Measurements from ENCODE around the gene STPG4. TPM values are rescaled to one million over a fixed set of nuclear protein-coding genes. Genes with fewer than 3 reads are reported as not detected.

Gene STPG4
- total RNA-seq, 1 experiment from 2014 or later: 0.79 TPM

DNA sequence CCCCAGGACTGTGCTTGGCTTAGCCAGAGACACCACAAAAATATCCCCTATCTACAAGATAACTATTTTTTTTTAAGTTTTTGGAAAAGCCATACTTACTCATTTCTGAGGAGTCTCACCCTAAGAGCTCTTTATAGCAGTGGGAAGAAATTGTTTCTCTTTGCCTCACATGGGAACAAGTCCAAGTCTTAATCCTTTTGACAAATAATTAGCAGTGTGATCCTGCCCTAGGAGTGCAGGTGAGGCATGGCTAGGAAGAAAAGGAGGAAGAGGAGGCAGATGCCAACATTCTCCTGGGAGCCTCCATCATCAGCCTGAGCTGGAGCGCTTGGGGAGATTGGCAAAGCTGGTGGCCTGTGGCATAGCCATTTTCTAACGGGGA, 115.6 kb downstream of the STPG4 start:
- H3K27ac Mint-ChIP-seq (ENCODE audit: unreplicated experiment): peak overlapping the region; percentile 91
- Histone ChIP-seq H3K36me3 (ENCODE audit: control insufficient read depth, insufficient read depth, low read length) (0 out of 2 replicates have a peak, but pooled peaks cover 1% of the 10 kb centered on the region), H3K4me1 (peaks cover 94% of the 10 kb centered on the region), H3K9me3 (no peaks in the 10 kb centered on the region), H3K4me3 (ENCODE audit: low read depth, low read length) (no peak overlapping the region), H3K27me3 (replicated peaks; ENCODE audit: control insufficient read depth, insufficient read depth, low read length) (no peaks in the 10 kb centered on the region)
- ChIA-PET CTCF (no interaction called here), POLR2A (no interaction called here)
- H3K27me3 Mint-ChIP-seq (ENCODE audit: insufficient read depth, unreplicated experiment): no peaks in the 10 kb centered on the region
- TF ChIP-seq, protein P1, sequence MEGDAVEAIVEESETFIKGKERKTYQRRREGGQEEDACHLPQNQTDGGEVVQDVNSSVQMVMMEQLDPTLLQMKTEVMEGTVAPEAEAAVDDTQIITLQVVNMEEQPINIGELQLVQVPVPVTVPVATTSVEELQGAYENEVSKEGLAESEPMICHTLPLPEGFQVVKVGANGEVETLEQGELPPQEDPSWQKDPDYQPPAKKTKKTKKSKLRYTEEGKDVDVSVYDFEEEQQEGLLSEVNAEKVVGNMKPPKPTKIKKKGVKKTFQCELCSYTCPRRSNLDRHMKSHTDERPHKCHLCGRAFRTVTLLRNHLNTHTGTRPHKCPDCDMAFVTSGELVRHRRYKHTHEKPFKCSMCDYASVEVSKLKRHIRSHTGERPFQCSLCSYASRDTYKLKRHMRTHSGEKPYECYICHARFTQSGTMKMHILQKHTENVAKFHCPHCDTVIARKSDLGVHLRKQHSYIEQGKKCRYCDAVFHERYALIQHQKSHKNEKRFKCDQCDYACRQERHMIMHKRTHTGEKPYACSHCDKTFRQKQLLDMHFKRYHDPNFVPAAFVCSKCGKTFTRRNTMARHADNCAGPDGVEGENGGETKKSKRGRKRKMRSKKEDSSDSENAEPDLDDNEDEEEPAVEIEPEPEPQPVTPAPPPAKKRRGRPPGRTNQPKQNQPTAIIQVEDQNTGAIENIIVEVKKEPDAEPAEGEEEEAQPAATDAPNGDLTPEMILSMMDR (IDR thresholded peaks at IDR 0.05; ENCODE audit: insufficient read depth in 1 of 2, low read depth in 1 of 2, low read length in 1 of 2, severe bottlenecking in 1 of 2, unreplicated experiment in 1 of 2): no peak
- H3K4me1 Mint-ChIP-seq (ENCODE audit: low read depth, unreplicated experiment): peaks cover 83% of the 10 kb centered on the region
- no peak for DNase-seq
- BruUV-seq (replicated peaks): no TSS peak
- H3K4me3 Mint-ChIP-seq (ENCODE audit: unreplicated experiment): no peak overlapping the region
- intact Hi-C loops (cut with micrococcal nuclease; ENCODE audit: unreplicated experiment): no loop called here
- H3K36me3 Mint-ChIP-seq (ENCODE audit: insufficient read depth, unreplicated experiment): peaks cover 55% of the 10 kb centered on the region
- no peaks in the 10 kb centered on the region for H3K9me3 Mint-ChIP-seq (ENCODE audit: unreplicated experiment)

DNA sequence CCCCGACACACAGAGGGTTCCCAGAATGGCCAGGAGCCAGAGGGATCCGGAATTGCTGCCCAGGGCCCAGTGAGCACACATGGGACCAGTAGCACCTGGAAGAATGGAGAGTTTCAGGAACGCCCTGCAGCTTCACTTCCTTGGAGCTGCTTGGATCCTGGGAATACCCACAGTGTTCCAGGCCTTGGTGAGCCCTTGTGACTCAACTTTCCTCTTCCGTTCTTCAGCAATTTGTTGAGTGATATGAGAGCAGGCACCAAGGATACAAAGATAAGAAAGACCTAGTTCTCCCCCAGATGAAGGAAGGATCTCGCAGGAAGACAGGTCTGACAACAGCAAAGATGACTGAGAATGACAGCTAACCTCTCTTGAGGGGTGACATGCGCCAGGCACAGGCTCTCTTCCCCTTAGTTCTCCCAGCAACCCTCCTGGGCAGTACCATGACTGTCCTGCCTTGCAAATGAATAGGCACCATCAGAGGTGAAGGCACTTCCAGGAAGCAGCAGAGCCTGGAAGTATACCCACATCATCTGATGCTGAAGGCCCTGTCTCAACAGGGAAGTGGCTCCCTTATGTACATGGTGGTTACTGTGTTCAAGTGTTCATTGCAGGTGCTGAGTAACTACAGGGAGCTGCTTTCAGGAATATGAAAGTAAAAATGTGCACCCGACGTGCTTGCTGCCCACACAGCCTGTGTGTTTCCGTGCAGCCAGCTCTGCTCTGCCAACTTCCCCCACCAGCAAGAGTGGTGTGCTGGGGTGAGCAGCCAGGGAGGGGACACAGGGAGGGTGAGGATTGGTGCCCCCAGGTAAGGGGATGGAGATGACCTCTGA, 116.2 kb downstream of the STPG4 start:
- TF ChIP-seq, protein P1 (IDR thresholded peaks at IDR 0.05; ENCODE audit: insufficient read depth in 1 of 2, low read depth in 1 of 2, low read length in 1 of 2, severe bottlenecking in 1 of 2, unreplicated experiment in 1 of 2): no peak
- Histone ChIP-seq H3K27me3 (replicated peaks; ENCODE audit: control insufficient read depth, insufficient read depth, low read length) (no peaks in the 10 kb centered on the region), H3K9me3 (no peaks in the 10 kb centered on the region), H3K36me3 (ENCODE audit: control insufficient read depth, insufficient read depth, low read length) (0 out of 2 replicates have a peak, but pooled peaks cover 1% of the 10 kb centered on the region), H3K4me3 (ENCODE audit: low read depth, low read length) (no peak overlapping the region), H3K4me1 (peaks cover 92% of the 10 kb centered on the region)
- H3K36me3 Mint-ChIP-seq (ENCODE audit: insufficient read depth, unreplicated experiment): peaks cover 55% of the 10 kb centered on the region
- H3K27ac Mint-ChIP-seq (ENCODE audit: unreplicated experiment): peak overlapping the region; percentile 91
- CTCF ChIA-PET: no interaction called here
- no TSS peak for BruUV-seq (replicated peaks)
- H3K4me3 Mint-ChIP-seq (ENCODE audit: unreplicated experiment): peak overlapping the region; percentile 50
- intact Hi-C loops (cut with micrococcal nuclease; ENCODE audit: unreplicated experiment): no loop called here
- no peaks in the 10 kb centered on the region for H3K9me3 Mint-ChIP-seq (ENCODE audit: unreplicated experiment)
- no peak for DNase-seq
- H3K4me1 Mint-ChIP-seq (ENCODE audit: low read depth, unreplicated experiment): peaks cover 83% of the 10 kb centered on the region
- no peaks in the 10 kb centered on the region for H3K27me3 Mint-ChIP-seq (ENCODE audit: insufficient read depth, unreplicated experiment)
- POLR2A ChIA-PET: interaction anchor here (0.6 kb wide), 1 partner anchor 84 kb away, joined by 3 read pairs; no protein-coding TSS in a partner anchor

DNA sequence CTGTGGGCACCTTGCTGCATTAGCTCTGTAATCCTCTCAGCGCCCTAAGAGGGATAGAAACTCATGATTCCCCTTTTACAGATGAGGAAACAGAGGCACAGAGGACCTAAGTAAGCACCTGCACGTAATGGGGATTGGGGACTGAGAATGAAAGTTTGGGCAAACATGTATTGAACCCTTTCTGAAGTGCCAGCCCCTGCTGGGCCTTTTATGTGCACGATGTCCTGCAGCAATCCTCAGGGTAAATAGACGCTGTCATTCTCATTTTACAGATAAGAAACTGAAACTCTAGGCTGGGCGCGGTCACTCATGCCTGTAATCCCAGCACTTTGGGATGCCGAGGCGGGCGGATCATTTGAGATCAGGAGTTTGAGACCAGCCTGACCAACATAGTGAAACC, 117.4 kb downstream of the STPG4 start:
- no peak overlapping the region for H3K4me3 ChIP-seq (ENCODE audit: low read depth, low read length)
- H3K36me3 Mint-ChIP-seq (ENCODE audit: insufficient read depth, unreplicated experiment): peaks cover 49% of the 10 kb centered on the region
- BruUV-seq (replicated peaks): no TSS peak
- DNase-seq: peak; percentile 65 to 77
- H3K27ac Mint-ChIP-seq (ENCODE audit: unreplicated experiment): peak overlapping the region; percentile 97
- H3K4me3 Mint-ChIP-seq (ENCODE audit: unreplicated experiment): no peak overlapping the region
- H3K4me1 ChIP-seq: peaks cover 92% of the 10 kb centered on the region
- peaks cover 82% of the 10 kb centered on the region for H3K4me1 Mint-ChIP-seq (ENCODE audit: low read depth, unreplicated experiment)
- ChIA-PET POLR2A (interaction anchor here (0.6 kb wide), 1 partner anchor 202 kb away, joined by 5 read pairs; no protein-coding TSS in a partner anchor), CTCF (interaction anchor here (1.8 kb wide), 1 partner anchor 286 kb away, joined by 4 read pairs; no protein-coding TSS in a partner anchor)
- TF ChIP-seq, protein P1 (IDR thresholded peaks at IDR 0.05; ENCODE audit: insufficient read depth in 1 of 2, low read depth in 1 of 2, low read length in 1 of 2, severe bottlenecking in 1 of 2, unreplicated experiment in 1 of 2): no peak
- 0 out of 2 replicates have a peak, but pooled peaks cover 1% of the 10 kb centered on the region for H3K36me3 ChIP-seq (ENCODE audit: control insufficient read depth, insufficient read depth, low read length)
- H3K9me3 ChIP-seq: no peaks in the 10 kb centered on the region
- intact Hi-C loops (cut with micrococcal nuclease; ENCODE audit: unreplicated experiment): no loop called here
- H3K27me3 ChIP-seq (replicated peaks; ENCODE audit: control insufficient read depth, insufficient read depth, low read length): no peaks in the 10 kb centered on the region
- H3K9me3 Mint-ChIP-seq (ENCODE audit: unreplicated experiment): no peaks in the 10 kb centered on the region
- no peaks in the 10 kb centered on the region for H3K27me3 Mint-ChIP-seq (ENCODE audit: insufficient read depth, unreplicated experiment)

Other genes with a start within 250 kb of the STPG4 start
- 142 and 156 TPM in 2 replicates for gene MCFD2, start 239.5 kb downstream of the STPG4 start, total RNA-seq (2022)
- gene TTC7A, start 214.1 kb downstream of the STPG4 start, total RNA-seq (2022): 58.7 and 60.0 TPM in 2 replicates
- 806 and 843 TPM in 2 replicates for gene CALM2, start 21.2 kb upstream of the STPG4 start, total RNA-seq (2022)
- gene EPCAM, start 214.0 kb upstream of the STPG4 start, total RNA-seq (2022): 710 and 751 TPM in 2 replicates
- gene MSH2, start 247.8 kb upstream of the STPG4 start, total RNA-seq (2022): 70.5 and 72.5 TPM in 2 replicates